Measurements from ENCODE around the gene SIX6.
A peak's percentile ranks its signal among the peaks of the same experiment; 100 is the strongest.

SIX6 gene

DNA sequence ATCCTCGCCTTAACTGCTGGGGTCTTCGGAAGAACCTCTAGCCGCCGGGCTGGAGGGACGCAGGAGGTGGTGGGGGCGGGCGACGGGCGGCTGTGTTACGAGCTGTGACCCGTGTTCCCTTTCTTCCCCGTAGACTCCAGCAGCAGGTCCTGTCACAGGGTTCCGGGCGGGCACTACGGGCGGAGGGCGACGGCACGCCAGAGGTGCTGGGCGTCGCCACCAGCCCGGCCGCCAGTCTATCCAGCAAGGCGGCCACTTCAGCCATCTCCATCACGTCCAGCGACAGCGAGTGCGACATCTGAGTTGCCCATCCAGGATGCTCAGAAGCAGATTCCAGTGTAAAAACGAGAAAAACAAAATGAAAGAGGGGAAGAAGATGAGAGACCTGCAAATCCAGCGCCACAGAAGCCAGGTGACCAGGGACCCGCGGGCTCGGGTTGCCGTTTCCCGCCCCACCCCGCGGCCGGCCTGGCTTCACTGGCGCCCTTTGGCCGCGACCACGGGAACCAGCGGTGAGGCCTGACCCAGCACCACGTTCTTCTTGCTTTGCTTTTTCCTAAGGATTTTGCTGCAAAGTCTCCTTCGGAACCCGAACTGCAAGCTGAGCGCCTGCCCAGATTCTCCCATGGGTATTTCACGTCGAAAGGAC, 2.1 kb downstream of the SIX6 start:
- Mint-ChIP-seq H3K4me1 (peaks cover 22% of the 10 kb centered on the region), H3K36me3 (ENCODE audit: low read depth) (no peaks in the 10 kb centered on the region)

DNA sequence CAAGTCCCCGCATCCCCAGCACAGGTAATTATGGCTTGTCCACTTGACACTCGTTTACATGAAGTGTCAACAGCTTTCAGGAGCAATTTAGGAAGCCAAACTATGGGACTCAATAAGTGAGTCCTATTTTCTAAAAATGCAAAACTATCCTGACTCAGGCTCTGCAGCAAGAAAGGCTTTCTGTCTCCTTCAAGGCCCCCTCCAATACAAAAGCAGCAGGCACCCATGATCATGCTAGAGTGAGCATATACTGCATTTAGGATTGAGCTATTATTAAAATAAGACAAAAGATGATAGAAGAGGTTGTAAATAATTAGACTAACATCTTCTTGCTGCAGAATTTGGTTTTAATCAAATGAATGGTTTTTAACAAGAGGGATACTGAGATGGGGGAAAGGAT, 3.2 kb downstream of the SIX6 start:
- H3K4me3 Mint-ChIP-seq = no peak overlapping the region
- peaks cover 21% of the 10 kb centered on the region for H3K4me1 Mint-ChIP-seq
- no peak overlapping the region for H3K27ac Mint-ChIP-seq
- peaks cover 99% of the 10 kb centered on the region for H3K27me3 Mint-ChIP-seq (ENCODE audit: low read depth)
- H3K36me3 Mint-ChIP-seq (ENCODE audit: low read depth) = no peaks in the 10 kb centered on the region
- H3K9me3 Mint-ChIP-seq = no peaks in the 10 kb centered on the region
- TF ChIP-seq, protein P1, sequence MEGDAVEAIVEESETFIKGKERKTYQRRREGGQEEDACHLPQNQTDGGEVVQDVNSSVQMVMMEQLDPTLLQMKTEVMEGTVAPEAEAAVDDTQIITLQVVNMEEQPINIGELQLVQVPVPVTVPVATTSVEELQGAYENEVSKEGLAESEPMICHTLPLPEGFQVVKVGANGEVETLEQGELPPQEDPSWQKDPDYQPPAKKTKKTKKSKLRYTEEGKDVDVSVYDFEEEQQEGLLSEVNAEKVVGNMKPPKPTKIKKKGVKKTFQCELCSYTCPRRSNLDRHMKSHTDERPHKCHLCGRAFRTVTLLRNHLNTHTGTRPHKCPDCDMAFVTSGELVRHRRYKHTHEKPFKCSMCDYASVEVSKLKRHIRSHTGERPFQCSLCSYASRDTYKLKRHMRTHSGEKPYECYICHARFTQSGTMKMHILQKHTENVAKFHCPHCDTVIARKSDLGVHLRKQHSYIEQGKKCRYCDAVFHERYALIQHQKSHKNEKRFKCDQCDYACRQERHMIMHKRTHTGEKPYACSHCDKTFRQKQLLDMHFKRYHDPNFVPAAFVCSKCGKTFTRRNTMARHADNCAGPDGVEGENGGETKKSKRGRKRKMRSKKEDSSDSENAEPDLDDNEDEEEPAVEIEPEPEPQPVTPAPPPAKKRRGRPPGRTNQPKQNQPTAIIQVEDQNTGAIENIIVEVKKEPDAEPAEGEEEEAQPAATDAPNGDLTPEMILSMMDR (IDR thresholded peaks at IDR 0.05; ENCODE audit: unreplicated experiment in 3 of 3) = no peak

More for the DNA sequence above, 2.1 kb downstream of the SIX6 start:
- Mint-ChIP-seq H3K4me3 (peak overlapping the region in 1 of 3 experiments; percentile 36), H3K9me3 (no peaks in the 10 kb centered on the region), H3K27me3 (ENCODE audit: low read depth) (peaks cover 99% of the 10 kb centered on the region), H3K27ac (no peak overlapping the region)
- TF ChIP-seq, protein P1 (IDR thresholded peaks at IDR 0.05; ENCODE audit: unreplicated experiment in 3 of 3) = no peak

DNA sequence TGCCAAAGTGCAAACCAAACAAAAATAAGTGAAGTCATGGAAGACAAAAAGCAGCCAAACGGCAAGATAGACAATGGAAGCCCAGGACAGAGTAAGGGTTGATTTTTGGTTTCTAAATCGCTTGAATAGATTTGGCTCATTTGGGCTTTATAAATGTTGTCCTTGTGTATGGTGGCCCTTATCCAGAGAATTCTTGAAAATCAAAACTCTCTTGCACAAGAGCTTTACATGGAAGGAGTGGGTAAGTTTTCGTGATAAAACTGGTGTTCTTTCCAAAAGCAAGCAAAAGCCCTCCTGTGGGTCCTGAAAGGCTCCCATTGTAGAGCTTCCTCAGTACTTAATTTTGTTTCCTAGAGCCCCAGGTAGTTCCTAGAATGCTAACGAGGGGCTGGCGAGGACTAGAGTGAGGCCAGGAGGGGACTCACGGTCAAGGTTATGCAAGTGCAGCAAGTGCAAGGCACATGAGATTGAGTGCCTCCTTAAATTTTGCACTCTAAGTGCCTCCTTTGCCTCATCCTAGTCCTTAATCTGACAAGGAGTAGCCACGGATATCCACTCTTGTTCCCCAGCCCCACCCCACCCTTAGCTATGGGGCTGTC, 4.1 kb downstream of the SIX6 start:
- no peaks in the 10 kb centered on the region for H3K9me3 Mint-ChIP-seq
- TF ChIP-seq, protein P1 (IDR thresholded peaks at IDR 0.05; ENCODE audit: unreplicated experiment in 3 of 3) = no peak
- H3K36me3 Mint-ChIP-seq (ENCODE audit: low read depth) = no peaks in the 10 kb centered on the region
- H3K27ac Mint-ChIP-seq = no peak overlapping the region
- peak overlapping the region in 1 of 3 experiments; percentile 37 for H3K4me3 Mint-ChIP-seq
- peaks cover 14% of the 10 kb centered on the region for H3K4me1 Mint-ChIP-seq
- peaks cover 99% of the 10 kb centered on the region for H3K27me3 Mint-ChIP-seq (ENCODE audit: low read depth)

DNA sequence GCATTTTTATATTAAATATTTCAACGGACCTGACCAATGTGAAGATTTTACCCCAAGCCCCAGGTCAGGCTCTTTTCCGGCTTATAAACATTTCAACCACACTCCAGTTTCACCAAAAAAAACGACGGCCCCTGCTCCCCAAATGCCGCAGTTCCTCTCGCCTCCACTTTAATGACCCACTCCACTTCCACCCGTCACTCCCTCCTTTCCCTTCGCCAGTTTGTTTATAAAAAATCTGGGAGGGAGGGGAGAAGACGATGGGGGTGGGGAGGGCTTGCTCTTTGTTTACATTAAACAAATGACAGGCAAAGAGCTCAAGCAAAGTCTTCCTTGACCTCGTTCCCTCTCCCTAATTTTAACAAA, 5.4 kb downstream of the SIX6 start:
- TF ChIP-seq, protein P1 (IDR thresholded peaks at IDR 0.05; ENCODE audit: unreplicated experiment in 3 of 3) = no peak
- peaks cover 97% of the 10 kb centered on the region for H3K27me3 Mint-ChIP-seq (ENCODE audit: low read depth)
- no peaks in the 10 kb centered on the region for H3K36me3 Mint-ChIP-seq (ENCODE audit: low read depth)
- no peak overlapping the region for H3K27ac Mint-ChIP-seq
- peak overlapping the region; percentile 79 to 84 (median 82) for H3K4me3 Mint-ChIP-seq
- no peaks in the 10 kb centered on the region for H3K9me3 Mint-ChIP-seq
- peaks cover 13% of the 10 kb centered on the region for H3K4me1 Mint-ChIP-seq

DNA sequence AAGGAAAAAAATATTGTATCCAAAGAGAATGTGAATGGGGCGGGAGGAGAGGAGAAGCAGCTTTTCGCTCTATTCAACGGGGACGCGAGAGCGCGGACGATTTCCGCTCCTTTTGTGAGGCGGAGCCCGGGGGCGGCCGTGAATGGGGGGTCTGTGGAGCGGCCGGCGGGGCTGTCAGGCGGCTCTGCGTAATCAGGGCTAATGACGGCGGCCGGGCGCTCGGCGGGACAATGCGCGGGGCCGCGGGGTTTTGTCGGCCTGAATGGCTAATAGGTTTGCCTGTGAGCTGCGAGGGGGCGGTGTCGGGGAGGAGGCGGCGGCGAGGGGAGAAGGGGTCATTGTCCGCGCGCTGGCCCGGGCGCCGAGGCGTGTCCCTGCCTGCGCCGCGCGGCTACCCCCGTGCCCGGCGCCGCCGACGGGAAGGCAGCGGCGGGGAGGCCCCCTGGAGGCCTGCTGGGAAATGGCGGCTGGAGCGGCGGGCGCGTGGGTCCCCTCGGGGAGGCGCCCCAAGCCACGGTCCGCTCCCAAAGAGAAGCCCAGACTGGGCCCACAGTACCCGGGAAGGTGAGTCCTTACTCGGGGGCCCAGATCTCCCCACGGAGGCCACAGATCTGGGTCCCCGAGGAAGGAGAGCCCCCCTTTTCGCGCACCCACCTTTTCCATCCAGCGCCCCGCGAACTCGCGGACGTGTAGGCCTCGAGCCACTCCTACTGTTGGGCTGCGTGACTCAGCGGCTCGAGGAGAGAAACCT, 6.0 kb downstream of the SIX6 start:
- H3K4me1 Mint-ChIP-seq = peaks cover 8% of the 10 kb centered on the region
- no peaks in the 10 kb centered on the region for H3K36me3 Mint-ChIP-seq (ENCODE audit: low read depth)
- H3K27me3 Mint-ChIP-seq (ENCODE audit: low read depth) = peaks cover 97% of the 10 kb centered on the region
- peak overlapping the region; percentile 79 to 84 (median 82) for H3K4me3 Mint-ChIP-seq
- no peak overlapping the region for H3K27ac Mint-ChIP-seq
- H3K9me3 Mint-ChIP-seq = no peaks in the 10 kb centered on the region
- TF ChIP-seq, protein P1 (IDR thresholded peaks at IDR 0.05; ENCODE audit: unreplicated experiment in 3 of 3) = peak; percentile 59 to 75 (median 62)
